Left ventricle myocardium inferior (tissue), 1 donor: ENCODE results near the gene OR52A5. TPM values are rescaled to one million over a fixed set of nuclear protein-coding genes. Genes with fewer than 3 reads are reported as not detected.
"Not testable (repeated sequence)": the region's sequence is repeated elsewhere in the genome, so short reads cannot be mapped to it uniquely, and the experiment has no call there.

Experiments
- DNase-seq: peaks from one replicate; pipeline ENCODE4 v3.0.0-alpha.2; 2020
- H3K27ac ChIP-seq: fragments of 200-600 bp; replicated peaks from 2 replicates; pipeline ENCODE4 v1.8.0; 2021
- H3K27me3 ChIP-seq: fragments of 200-600 bp; 2 replicates; pipeline ENCODE4 v1.8.0; 2021; ENCODE audit warnings: low read depth
- H3K36me3 ChIP-seq: fragments of 200-600 bp; 2 replicates; pipeline ENCODE4 v1.8.0; 2021
- H3K4me1 ChIP-seq: fragments of 200-600 bp; 2 replicates; pipeline ENCODE4 v1.8.0; 2021
- H3K4me3 ChIP-seq: fragments of 200-600 bp; 2 replicates; pipeline ENCODE4 v1.8.0; 2021; ENCODE audit warnings: mild to moderate bottlenecking, moderate library complexity
- H3K9me3 ChIP-seq: fragments of 200-600 bp; replicated peaks from 2 replicates; pipeline ENCODE4 v1.8.0; 2021
- CTCF ChIP-seq: fragments of 200-600 bp; IDR thresholded peaks from 2 replicates; pipeline ENCODE4 v1.8.0; 2021; ENCODE audit warnings: antibody characterized with exemption, mild to moderate bottlenecking, borderline replicate concordance
- intact Hi-C: fragments of 100-400 bp; cut with micrococcal nuclease; formaldehyde crosslinking; loops from one replicate; pipeline ENCODE4 v1.11.0; 2022
- total RNA-seq: library from RNA; stranded (reverse); fragmentation: NEBNext Ultra II Directional; extraction: Animal tissue kit (Norgen Biotek cat#: 25700); gene quantifications from one replicate; pipeline ENCODE4 v1.2.1, GENCODE V29; 2021
- donor health status: DM: no; HTN: yes; CAD: no; lungs with severe emphysema.

OR52A5 gene
- total RNA-seq, 1 donor from 2014 or later, result not detected

- Histone ChIP-seq H3K27ac (no peak overlapping the region), H3K36me3 (no peaks in the 10 kb centered on the region), H3K4me3 (no peak overlapping the region), H3K4me1 (no peaks in the 10 kb centered on the region), H3K27me3 (no peaks in the 10 kb centered on the region), H3K9me3 (peaks cover 10% of the 10 kb centered on the region)
- no peak for DNase-seq
- no peak for TF ChIP-seq CTCF
- intact Hi-C loops, result no loop called here
Observed at GRCh38 chr11:5159806-5160205, 21.6 kb upstream of the OR52A5 start.

GRCh38 chr11:5154657-5155056, 16.5 kb upstream of the OR52A5 start, which contains the start of gene OR52A1:
OR52A1 (minus strand) TSS chr11:5154757; CDS start chr11:5152369, 2,388 bp downstream.
- Histone ChIP-seq H3K36me3 (no peaks in the 10 kb centered on the region), H3K27ac (no peak within 1 kb of the TSS), H3K27me3 (no peaks in the 10 kb centered on the region), H3K4me1 (no peaks in the 10 kb centered on the region), H3K4me3 (no peak within 1 kb of the TSS), H3K9me3 (peaks cover 10% of the 10 kb centered on the region)
- intact Hi-C loops, result no loop called here
- DNase-seq, result no peak
- no peak for TF ChIP-seq CTCF

- no peak for DNase-seq
- Histone ChIP-seq H3K4me1 (no peaks in the 10 kb centered on the region), H3K36me3 (no peaks in the 10 kb centered on the region), H3K4me3 (no peak overlapping the region), H3K9me3 (peaks cover 10% of the 10 kb centered on the region), H3K27ac (no peak overlapping the region), H3K27me3 (no peaks in the 10 kb centered on the region)
- TF ChIP-seq CTCF, result no peak
- intact Hi-C loops, result no loop called here
Observed at GRCh38 chr11:5153574-5154431, 15.6 kb upstream of the OR52A5 start.

GRCh38 chr11:5151713-5152153, 13.6 kb upstream of the OR52A5 start:
- TF ChIP-seq CTCF, result no peak
- Histone ChIP-seq H3K4me3 (no peak overlapping the region), H3K36me3 (no peaks in the 10 kb centered on the region), H3K4me1 (no peaks in the 10 kb centered on the region), H3K27ac (no peak overlapping the region), H3K27me3 (no peaks in the 10 kb centered on the region), H3K9me3 (no peaks in the 10 kb centered on the region)
- intact Hi-C loops, result no loop called here
- no peak for DNase-seq

- not testable (repeated sequence) for H3K36me3 ChIP-seq
Observed at GRCh38 chr11:5144206-5144605, 6.0 kb upstream of the OR52A5 start.

GRCh38 chr11:5137014-5137413, 1.1 kb downstream of the OR52A5 start:
- H3K27ac ChIP-seq, result no peak overlapping the region
- H3K9me3 ChIP-seq, result no peaks in the 10 kb centered on the region
- H3K4me1 ChIP-seq, result no peaks in the 10 kb centered on the region
- no peaks in the 10 kb centered on the region for H3K36me3 ChIP-seq
- DNase-seq, result no peak
- intact Hi-C loops, result no loop called here
- no peak overlapping the region for H3K4me3 ChIP-seq
- H3K27me3 ChIP-seq, result no peaks in the 10 kb centered on the region
- TF ChIP-seq CTCF, result no peak

More at GRCh38 chr11:5144206-5144605, 6.0 kb upstream of the OR52A5 start:
- DNase-seq, H3K27ac ChIP-seq, H3K9me3 ChIP-seq, H3K27me3 ChIP-seq, H3K4me3 ChIP-seq, H3K4me1 ChIP-seq, intact Hi-C loops: not testable (repeated sequence)
